Measurements from ENCODE around the gene LACC1.

Gene LACC1

GRCh38 chr13:43879755-43880181 lies at the start of gene LACC1:
Gene LACC1 (plus strand): TSS chr13:43879904. CDS start chr13:43880986, 1,082 bp downstream.
- peak; percentile 48 for DNase-seq

DNA sequence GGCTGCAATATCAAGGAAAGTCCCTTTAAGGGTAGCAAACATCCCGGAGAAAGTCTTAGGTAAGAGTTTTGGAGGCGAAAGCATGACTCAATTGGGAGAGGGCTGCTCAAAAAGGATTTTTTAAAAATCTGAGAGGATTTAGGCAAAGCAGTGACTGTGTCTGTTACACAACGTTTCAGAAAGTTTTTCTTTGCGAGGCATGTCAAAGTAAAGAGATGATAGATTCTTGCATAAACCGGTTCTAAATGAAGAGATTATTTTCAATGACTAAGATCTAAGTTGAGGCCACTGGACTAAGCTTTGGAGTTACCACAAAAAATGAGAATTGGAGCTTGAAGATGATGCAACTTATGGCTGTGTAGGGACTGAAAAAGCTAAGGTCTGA lies 49.2 kb upstream of the LACC1 start:
- no peak for DNase-seq

- DNase-seq: no peak
Measured at GRCh38 chr13:43831088-43831487, 48.6 kb upstream of the LACC1 start.

DNA sequence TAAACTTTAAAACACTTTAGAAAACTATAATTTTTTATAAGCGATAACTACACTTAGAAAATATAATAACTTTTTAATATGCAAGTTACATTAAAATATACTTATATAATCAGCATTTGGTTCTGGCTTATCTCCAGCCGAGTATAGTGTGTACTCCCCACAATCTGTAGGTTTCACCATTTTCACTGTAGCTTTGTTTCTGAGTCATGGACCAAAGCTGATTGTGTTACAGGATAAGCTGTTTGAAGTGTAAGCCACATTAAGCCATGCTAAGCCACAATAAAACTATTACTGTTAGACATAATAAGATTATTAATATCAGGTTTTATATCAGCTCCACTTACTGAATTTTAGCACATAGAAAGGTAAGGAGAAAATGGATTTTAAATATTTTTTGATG lies 44.0 kb upstream of the LACC1 start:
- no peak for DNase-seq

DNA sequence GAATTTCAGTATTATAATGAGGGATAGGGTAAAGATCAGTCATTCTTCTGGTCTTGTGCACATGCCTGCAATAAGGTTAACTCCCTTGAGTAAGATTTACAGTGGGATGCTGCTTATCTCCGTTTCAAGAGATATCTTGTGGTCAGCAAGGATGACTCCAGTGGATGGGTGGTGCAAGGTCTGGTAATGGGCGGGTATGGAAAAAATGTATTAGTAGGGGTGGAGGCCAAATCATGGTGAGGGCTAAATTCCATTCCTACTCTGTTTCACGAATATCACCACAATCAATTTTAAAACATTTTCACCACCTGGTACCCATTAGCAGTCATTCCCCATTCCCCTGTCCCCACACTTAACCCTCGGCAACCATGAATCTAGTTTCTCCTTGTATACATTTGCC lies 40.8 kb upstream of the LACC1 start:
- DNase-seq: no peak

GRCh38 chr13:43846496-43847158 lies 33.1 kb upstream of the LACC1 start:
- DNase-seq: no peak

GRCh38 chr13:43848001-43848649 lies 31.6 kb upstream of the LACC1 start:
- DNase-seq: no peak

DNA sequence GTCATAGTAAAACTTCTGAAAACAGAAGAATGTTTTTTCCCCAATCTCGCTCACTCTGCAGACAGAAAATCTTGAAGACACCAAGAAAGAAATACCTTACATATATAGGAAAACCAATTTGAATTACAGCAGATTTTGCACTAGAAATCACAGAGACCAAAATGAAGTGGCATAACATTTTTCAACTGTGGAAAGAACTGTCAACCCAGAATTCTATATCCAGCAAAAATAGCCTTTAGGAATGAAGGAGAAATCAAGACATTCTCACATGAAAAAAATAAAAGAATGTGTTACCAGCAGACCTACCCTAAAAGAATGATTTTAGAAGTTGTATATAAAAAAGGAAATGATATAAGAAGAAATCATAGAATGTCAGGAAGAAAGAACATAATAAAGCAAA lies 28.8 kb upstream of the LACC1 start:
- no peak for DNase-seq

DNA sequence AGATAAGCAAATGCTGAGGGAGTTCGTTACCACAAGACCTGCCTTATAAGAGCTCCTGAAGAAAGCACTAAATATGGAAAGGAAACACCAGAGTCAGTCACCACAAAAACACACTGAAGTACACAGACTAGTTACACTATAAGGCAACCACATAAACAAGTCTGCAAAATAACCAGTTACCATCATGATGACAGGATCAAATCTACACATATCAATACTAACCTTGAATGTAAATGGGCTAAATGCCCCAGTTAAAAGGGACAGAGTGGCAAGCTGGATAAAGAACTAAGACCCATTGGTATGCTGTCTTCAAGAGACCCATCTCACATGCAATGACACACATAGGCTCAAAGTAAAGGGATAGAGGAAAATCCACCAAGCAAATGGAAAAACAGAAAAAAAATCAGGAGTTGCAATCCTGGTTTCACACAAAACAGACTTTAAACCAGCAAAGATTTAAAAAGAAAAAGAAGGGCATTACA lies 26.7 kb upstream of the LACC1 start:
- DNase-seq: no peak

GRCh38 chr13:43861863-43862262 lies 17.8 kb upstream of the LACC1 start:
- no peak for DNase-seq

GRCh38 chr13:43864921-43865320 lies 14.8 kb upstream of the LACC1 start:
- no peak for DNase-seq

DNA sequence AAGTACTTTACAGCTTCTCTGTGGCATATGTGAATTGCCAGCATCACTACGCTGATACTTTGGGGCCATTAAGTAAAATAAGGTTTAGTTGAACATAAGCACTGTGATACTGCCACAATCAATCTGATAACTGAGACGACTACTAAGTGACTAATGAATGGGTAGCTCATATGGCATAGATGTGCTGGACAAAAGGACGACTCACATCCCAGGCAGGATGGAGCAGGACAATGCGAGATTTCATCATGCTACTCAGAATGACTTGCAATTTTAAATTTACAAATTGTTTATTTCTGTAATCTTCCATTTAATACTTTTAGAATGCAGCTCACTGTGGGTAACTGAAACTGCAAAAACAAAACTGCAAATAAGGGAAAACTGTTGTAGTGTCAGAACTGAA lies 13.8 kb upstream of the LACC1 start:
- no peak for DNase-seq

- no peak for DNase-seq
Measured at GRCh38 chr13:43872181-43872580, 7.5 kb upstream of the LACC1 start.

DNA sequence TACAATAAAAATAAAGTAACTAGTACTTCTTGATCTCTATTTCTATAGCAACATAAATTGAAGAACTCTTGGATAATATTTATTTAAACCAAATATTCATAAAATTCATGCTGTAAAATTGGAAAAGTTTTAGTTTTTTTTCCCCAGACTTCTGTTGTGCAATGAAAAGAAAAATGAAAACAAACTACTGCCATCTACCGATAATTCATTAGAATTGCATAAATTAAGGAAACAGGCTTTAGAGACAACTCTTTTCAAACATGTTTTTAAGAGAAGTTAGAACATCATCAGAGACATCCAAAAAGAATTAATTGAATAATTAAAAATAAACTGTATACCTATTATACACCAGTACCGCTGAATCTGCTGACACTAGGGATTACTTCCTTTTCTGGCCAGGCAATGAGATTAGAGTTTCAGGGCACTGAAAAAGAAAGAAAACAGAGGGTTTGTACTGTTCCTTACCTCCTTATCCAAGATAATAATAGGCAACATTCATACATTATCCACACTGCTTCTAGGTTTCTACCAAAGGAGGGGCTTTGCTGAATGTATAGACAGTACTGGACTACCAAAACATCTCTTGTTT lies 5.1 kb upstream of the LACC1 start:
- no peak for DNase-seq

- no peak for DNase-seq
Measured at GRCh38 chr13:43876366-43876765, 3.3 kb upstream of the LACC1 start.

DNA sequence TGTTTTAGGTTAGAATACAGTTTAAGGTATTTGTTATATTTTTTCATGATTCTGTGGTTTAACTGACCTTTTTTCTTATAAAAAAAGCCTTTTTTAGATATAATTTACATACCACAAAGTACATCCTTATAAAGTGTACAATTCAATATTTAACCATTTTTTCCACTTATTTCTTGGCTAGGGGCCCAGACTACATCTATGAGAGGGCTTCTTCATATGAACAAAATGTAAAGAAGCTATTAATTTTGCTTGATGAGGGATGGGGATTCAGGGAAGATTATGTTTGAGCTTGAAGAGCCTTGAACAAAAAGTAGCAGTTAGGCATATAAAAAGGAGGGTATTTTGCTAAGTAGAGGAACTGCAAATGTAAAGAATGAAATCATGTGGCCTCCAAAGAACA lies 2.4 kb upstream of the LACC1 start:
- DNase-seq: no peak

- no peak for DNase-seq
Measured at GRCh38 chr13:43877766-43878165, 1.9 kb upstream of the LACC1 start.

GRCh38 chr13:43878892-43879754 lies 581 bp upstream of the LACC1 start, which contains the start of gene CCDC122:
Gene CCDC122 (minus strand): TSS chr13:43879740. CDS start chr13:43869376, 10,364 bp downstream.
- peak; percentile 75 for DNase-seq

- no peak for DNase-seq
Measured at GRCh38 chr13:43880214-43880855, 631 bp downstream of the LACC1 start.

- no peak for DNase-seq
Measured at GRCh38 chr13:43880926-43881325, 1.2 kb downstream of the LACC1 start.

DNA sequence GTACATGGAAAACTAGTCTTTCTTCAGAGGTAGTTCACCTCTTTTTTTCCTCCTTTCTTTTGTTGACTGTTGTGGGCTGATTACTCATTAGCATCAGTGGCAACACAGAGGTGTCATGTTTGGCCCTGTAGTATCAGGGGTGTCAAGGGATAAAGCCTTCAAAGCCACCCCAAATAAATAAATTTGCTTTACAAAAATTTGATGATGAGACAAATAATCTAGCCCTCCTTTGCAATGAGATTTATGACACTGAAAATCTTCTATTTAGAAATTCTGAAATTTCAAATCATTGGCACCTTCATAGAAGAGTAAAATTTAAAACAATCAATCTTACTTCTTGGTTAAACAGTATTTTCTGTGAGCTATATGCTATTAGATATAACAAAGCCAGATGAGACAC lies 1.9 kb downstream of the LACC1 start:
- no peak for DNase-seq

DNA sequence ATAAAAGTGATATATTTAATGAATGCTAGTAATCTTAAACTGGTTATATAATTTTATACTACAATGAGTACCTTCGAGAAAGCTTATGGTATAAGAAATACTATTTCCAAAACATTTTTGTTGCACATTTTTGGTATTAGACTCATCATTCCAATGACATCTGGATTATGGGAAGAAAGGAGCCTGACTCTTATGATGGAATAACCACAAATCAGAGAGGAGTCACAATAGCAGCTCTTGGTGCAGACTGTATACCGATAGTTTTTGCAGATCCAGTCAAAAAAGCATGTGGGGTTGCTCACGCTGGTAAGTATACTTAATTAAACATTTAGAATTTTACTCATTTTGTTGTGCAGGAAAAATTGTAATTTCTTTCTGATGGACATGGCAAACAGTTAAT lies 3.9 kb downstream of the LACC1 start:
- DNase-seq: no peak

DNA sequence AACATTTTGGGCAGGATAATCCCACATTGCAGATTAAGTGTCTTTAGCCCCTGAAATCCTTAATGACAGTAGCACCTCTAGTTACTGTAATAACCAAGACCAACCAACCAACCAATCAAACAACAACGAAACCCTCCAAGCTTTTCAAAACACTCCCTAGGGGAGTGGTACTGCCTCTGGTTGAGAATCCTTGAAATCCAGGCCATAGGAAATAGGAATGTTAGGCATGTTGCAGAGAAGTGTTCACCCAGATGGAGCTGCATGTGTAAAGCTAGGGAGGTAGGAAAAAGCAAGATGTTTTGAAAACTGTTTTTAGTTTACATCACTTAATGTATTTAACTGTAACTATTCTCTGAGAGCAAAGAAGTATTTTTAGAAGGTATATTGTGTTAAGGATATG lies 4.5 kb downstream of the LACC1 start:
- no peak for DNase-seq

Data from activated CD4-positive, CD25-positive, alpha-beta regulatory T cell treated with anti-CD3 and anti-CD28 coated beads, Interleukin-2, amount 50 U/mL, for 72 hours (primary cell).